Keratinocyte (primary cell): ENCODE measurements around the gene RUSC2.
"Not testable (repeated sequence)": the region's sequence is repeated elsewhere in the genome, so short reads cannot be mapped to it uniquely, and the experiment has no call there.

Experiments used
- CTCF ChIP-seq, 3 experiments: IDR thresholded peaks in 1 of 3; conservative IDR thresholded peaks in 1 of 3; optimal IDR thresholded peaks in 1 of 3; 2 replicates in 2 of 3; 3 replicates in 1 of 3; pipeline versions ENCODE3 to v1.5.1; 2011; ENCODE audit warnings: low read length in 3 of 3, mild to moderate bottlenecking in 3 of 3, moderate library complexity in 2 of 3, control low read depth in 1 of 3, inconsistent platforms in 1 of 3; ENCODE audit not compliant: insufficient read depth in 2 of 3; ENCODE audit errors: extremely low read depth in 1 of 3
- EZH2 ChIP-seq: IDR thresholded peaks from one replicate; pipeline ENCODE4 v1.6.1; 2012; ENCODE audit warnings: inconsistent platforms, mild to moderate bottlenecking, low read length, moderate library complexity

- not testable (repeated sequence) for TF ChIP-seq CTCF (optimal IDR thresholded peaks at IDR 0.05 in 1 of 3, IDR thresholded peaks at IDR 0.05 in 1 of 3, conservative IDR thresholded peaks at IDR 0.05 in 1 of 3; ENCODE audit: extremely low read depth in 1 of 3, insufficient read depth in 2 of 3, low read length in 3 of 3); EZH2
Measured at GRCh38 chr9:35523556-35523955, 33.6 kb downstream of the RUSC2 start.
